ENCODE data around the gene SEMA3C. TPM values are rescaled to one million over a fixed set of nuclear protein-coding genes. Genes with fewer than 3 reads are reported as not detected.

The SEMA3C gene
- total RNA-seq, 1 donor from 2014 or later = 496 TPM

DNA sequence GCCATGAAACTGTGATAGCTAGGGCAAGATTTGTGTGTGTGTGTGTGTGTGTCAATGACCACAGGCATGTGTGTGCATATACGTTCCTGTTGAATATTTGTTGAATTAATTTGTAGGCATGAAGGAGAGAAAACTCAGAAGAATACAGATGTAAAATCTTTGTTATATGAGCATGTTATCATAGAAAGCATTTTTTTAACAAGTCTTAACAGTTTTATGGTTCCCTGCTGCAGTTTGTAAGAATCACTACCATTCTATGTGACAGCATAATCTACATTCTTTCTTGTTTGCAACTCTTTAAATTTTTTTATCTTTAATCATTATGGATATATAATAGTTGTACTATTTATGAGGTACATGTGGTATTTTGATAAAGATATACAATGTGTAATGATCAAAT lies 150.1 kb downstream of the SEMA3C start:
- no peaks in the 10 kb centered on the region for H3K27me3 Mint-ChIP-seq (ENCODE audit: low read depth)
- no peak overlapping the region for H3K4me3 Mint-ChIP-seq
- TF ChIP-seq, protein P1, sequence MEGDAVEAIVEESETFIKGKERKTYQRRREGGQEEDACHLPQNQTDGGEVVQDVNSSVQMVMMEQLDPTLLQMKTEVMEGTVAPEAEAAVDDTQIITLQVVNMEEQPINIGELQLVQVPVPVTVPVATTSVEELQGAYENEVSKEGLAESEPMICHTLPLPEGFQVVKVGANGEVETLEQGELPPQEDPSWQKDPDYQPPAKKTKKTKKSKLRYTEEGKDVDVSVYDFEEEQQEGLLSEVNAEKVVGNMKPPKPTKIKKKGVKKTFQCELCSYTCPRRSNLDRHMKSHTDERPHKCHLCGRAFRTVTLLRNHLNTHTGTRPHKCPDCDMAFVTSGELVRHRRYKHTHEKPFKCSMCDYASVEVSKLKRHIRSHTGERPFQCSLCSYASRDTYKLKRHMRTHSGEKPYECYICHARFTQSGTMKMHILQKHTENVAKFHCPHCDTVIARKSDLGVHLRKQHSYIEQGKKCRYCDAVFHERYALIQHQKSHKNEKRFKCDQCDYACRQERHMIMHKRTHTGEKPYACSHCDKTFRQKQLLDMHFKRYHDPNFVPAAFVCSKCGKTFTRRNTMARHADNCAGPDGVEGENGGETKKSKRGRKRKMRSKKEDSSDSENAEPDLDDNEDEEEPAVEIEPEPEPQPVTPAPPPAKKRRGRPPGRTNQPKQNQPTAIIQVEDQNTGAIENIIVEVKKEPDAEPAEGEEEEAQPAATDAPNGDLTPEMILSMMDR (IDR thresholded peaks at IDR 0.05; ENCODE audit: unreplicated experiment) = no peak
- no peak for DNase-seq (ENCODE audit: low spot score in 2 of 2, unreplicated experiment in 2 of 2)
- peak overlapping the region; percentile 45 for H3K27ac Mint-ChIP-seq
- no peaks in the 10 kb centered on the region for H3K9me3 Mint-ChIP-seq
- H3K36me3 Mint-ChIP-seq = peaks cover 33% of the 10 kb centered on the region
- H3K4me1 Mint-ChIP-seq = peaks cover 81% of the 10 kb centered on the region

DNA sequence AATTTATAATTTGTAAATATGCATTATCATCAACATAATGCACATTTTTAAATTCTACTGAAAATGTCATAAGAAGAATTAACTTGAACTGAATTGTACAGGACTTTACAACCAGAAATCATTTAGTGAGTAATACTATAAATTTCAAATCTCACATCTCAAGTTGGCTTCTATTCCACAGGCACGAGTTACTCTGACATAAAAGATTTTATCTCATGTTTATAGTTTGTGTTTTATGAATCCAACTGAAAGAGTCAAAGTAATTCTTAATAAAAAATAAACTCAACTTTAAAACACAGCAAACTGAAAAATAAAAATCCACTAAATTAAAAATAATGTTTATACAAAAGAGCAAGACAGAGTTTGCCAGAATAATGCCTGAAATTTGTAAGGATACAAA lies 151.2 kb downstream of the SEMA3C start:
- Mint-ChIP-seq H3K9me3 (no peaks in the 10 kb centered on the region), H3K27me3 (ENCODE audit: low read depth) (no peaks in the 10 kb centered on the region), H3K36me3 (peaks cover 31% of the 10 kb centered on the region), H3K4me1 (peaks cover 83% of the 10 kb centered on the region), H3K27ac (no peak overlapping the region), H3K4me3 (no peak overlapping the region)
- DNase-seq (ENCODE audit: low spot score in 2 of 2, unreplicated experiment in 2 of 2) = no peak
- TF ChIP-seq, protein P1 (IDR thresholded peaks at IDR 0.05; ENCODE audit: unreplicated experiment) = no peak

DNA sequence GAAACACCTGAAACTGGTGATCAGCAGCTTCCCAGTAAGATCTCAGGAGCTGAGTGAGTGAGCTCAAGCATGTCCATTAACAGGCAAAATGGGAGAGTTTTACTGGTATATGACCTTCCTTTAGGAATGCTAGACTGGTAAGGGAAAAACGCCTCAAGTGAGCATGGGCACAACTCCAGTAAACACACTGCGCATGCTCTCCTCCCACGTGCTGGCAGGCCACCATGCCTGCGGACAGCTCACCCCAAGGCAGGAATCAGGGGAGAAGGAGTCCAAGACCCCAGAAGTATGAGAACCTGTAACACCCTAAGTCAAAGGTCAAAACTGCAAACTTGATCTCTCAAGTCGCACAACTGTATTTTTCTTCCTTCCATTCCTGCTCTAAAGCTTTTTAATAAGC lies 152.1 kb downstream of the SEMA3C start:
- no peak for DNase-seq (ENCODE audit: low spot score in 2 of 2, unreplicated experiment in 2 of 2)
- H3K27ac Mint-ChIP-seq = peak overlapping the region; percentile 90
- no peaks in the 10 kb centered on the region for H3K9me3 Mint-ChIP-seq
- no peak overlapping the region for H3K4me3 Mint-ChIP-seq
- peaks cover 75% of the 10 kb centered on the region for H3K4me1 Mint-ChIP-seq
- peaks cover 31% of the 10 kb centered on the region for H3K36me3 Mint-ChIP-seq
- TF ChIP-seq, protein P1 (IDR thresholded peaks at IDR 0.05; ENCODE audit: unreplicated experiment) = no peak
- H3K27me3 Mint-ChIP-seq (ENCODE audit: low read depth) = no peaks in the 10 kb centered on the region

DNA sequence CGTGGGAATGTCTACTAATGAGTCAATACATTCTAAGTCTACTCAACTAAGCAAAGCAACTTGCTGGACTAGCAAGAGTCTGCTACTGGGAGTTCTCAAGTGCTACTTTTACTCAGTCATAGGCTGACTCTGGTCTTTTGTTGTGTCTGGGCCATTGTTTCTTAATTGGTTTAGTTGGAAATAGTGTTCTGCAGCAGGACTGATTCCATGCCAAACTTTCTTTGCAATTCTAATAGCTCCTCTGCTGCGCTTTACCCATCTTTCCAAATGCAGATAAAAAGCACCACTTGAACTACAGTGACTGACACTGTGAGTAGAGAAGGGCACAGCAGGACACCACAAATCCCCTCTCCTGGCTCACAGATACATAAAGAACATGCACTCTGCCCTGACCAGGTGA lies 154.7 kb downstream of the SEMA3C start:
- peaks cover 22% of the 10 kb centered on the region for H3K36me3 Mint-ChIP-seq
- H3K4me1 Mint-ChIP-seq = peaks cover 71% of the 10 kb centered on the region
- H3K4me3 Mint-ChIP-seq = no peak overlapping the region
- DNase-seq (ENCODE audit: low spot score in 2 of 2, unreplicated experiment in 2 of 2) = no peak
- peak overlapping the region; percentile 92 for H3K27ac Mint-ChIP-seq
- H3K9me3 Mint-ChIP-seq = no peaks in the 10 kb centered on the region
- H3K27me3 Mint-ChIP-seq (ENCODE audit: low read depth) = no peaks in the 10 kb centered on the region
- TF ChIP-seq, protein P1 (IDR thresholded peaks at IDR 0.05; ENCODE audit: unreplicated experiment) = no peak

DNA sequence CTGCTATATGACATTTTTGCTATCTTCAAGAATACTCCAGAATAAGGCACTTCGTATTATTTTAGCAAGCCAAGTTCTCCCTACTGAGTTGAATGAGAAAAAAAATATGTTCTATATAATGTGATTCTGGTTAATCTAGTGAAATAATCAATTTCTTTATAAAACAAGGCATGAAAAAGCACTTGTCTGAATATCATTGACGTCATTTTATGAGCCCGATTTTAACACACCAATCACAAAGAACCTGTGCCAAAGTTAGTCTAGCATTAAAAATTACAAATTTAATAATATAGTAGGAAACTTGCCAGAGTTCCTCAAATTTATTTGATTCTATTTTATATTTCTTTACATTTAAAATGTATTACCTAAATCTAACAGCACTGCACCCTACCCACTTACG lies 155.1 kb downstream of the SEMA3C start:
- Mint-ChIP-seq H3K4me3 (no peak overlapping the region), H3K27ac (peak overlapping the region; percentile 92), H3K4me1 (peaks cover 72% of the 10 kb centered on the region), H3K27me3 (ENCODE audit: low read depth) (no peaks in the 10 kb centered on the region), H3K9me3 (no peaks in the 10 kb centered on the region), H3K36me3 (peaks cover 22% of the 10 kb centered on the region)
- TF ChIP-seq, protein P1 (IDR thresholded peaks at IDR 0.05; ENCODE audit: unreplicated experiment) = no peak
- DNase-seq (ENCODE audit: low spot score in 2 of 2, unreplicated experiment in 2 of 2) = no peak

DNA sequence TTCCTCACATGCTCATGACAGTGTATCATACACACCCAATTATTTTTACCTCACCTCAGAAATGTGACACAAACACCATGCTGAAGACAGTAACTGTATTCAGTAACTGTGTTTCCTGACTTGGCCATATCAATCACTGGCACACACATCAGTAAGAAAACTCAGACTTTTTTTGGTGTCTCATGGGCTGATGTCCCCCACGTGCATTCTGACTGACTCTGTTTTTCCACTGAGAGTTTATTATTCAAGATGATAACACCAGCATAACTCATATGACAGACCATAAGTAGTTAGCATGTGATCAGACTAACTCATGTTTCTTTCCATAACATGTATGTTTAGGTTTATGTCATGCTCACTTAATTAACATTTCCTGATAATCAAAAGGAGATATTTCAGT lies 155.6 kb downstream of the SEMA3C start:
- TF ChIP-seq, protein P1 (IDR thresholded peaks at IDR 0.05; ENCODE audit: unreplicated experiment) = no peak
- Mint-ChIP-seq H3K4me3 (no peak overlapping the region), H3K4me1 (peaks cover 70% of the 10 kb centered on the region), H3K36me3 (peaks cover 22% of the 10 kb centered on the region), H3K9me3 (no peaks in the 10 kb centered on the region), H3K27ac (peak overlapping the region; percentile 64), H3K27me3 (ENCODE audit: low read depth) (no peaks in the 10 kb centered on the region)
- DNase-seq (ENCODE audit: low spot score in 2 of 2, unreplicated experiment in 2 of 2) = no peak
